CD4-positive, alpha-beta T cell treated with Interferon gamma for 1 hour (primary cell): Measurements from ENCODE around the gene RIPK4.
"Not testable (repeated sequence)": the region's sequence is repeated elsewhere in the genome, so short reads cannot be mapped to it uniquely, and the experiment has no call there.

Source experiments
- DNase-seq: peaks from one replicate; pipeline ENCODE4 v3.0.0-alpha.2; 2020

RIPK4 gene

DNA sequence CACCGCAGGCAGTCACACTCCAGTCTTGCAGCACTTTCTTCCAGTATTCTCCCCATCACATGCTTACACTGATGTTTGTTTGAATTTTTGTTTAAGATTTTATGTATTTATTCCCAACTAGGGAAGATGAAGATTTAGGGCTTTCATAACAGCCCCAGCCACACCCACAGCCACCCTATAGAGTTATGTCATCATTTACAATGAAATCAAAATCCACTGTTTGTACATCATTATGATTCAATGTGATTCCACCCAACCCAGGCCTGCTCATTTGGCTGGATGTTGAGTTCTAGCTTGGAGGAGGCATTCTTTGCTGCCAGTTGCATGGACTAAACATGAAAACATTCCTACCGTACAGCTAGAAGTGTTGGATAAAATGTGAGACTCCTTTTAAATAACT is 35.8 kb downstream of the RIPK4 start:
- DNase-seq = no peak

DNA sequence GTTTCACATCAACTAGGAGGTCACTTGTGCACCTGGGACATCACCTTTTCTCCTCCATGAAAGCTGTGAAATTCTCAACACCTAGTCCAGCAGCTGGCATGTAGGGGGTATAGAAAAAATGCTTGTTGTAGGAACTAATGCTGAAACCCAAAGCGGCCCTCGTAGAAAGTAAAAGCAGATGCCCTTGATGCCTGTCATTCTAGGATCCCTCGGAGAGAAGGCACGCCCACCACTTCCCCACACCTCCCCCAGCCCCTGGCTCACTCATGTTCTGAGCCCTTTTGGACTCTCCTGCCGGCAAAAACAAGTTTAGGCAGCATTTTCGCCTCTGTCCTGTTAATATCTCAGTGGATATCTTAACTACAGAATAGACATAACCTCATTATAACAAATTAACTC is 36.5 kb downstream of the RIPK4 start:
- no peak for DNase-seq

DNA sequence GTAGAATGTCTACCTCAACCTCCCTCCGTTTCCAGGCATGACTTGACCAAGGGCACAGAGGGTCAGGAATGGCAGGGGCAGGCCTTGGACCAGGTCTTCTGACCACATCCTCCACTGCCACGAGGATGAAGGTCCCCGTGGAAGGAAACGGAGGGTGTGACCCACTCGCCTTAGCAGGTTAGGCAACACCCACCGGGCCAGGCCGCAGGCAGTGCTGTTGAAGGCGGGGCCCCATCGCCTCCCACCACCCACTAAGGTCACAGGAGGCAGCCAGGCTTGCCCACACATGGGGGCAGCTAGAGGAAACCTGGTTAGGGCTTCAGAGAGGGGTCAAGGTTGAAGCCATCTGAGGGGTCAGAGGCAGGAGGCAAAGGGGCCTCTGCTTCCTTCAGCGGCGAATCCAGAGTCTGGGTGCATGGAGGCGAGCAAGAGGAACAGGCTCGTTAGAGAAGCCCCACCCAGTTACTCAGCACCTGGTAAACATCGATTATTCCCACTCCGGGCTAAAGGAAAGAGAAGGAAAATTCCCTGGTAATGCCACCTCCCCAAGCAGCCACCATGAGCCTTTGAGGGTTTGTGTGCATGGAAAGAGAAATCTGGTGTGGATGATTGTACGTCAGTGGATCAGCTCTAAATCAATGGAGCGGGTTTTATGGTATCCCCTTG is 37.0 kb downstream of the RIPK4 start:
- no peak for DNase-seq

DNA sequence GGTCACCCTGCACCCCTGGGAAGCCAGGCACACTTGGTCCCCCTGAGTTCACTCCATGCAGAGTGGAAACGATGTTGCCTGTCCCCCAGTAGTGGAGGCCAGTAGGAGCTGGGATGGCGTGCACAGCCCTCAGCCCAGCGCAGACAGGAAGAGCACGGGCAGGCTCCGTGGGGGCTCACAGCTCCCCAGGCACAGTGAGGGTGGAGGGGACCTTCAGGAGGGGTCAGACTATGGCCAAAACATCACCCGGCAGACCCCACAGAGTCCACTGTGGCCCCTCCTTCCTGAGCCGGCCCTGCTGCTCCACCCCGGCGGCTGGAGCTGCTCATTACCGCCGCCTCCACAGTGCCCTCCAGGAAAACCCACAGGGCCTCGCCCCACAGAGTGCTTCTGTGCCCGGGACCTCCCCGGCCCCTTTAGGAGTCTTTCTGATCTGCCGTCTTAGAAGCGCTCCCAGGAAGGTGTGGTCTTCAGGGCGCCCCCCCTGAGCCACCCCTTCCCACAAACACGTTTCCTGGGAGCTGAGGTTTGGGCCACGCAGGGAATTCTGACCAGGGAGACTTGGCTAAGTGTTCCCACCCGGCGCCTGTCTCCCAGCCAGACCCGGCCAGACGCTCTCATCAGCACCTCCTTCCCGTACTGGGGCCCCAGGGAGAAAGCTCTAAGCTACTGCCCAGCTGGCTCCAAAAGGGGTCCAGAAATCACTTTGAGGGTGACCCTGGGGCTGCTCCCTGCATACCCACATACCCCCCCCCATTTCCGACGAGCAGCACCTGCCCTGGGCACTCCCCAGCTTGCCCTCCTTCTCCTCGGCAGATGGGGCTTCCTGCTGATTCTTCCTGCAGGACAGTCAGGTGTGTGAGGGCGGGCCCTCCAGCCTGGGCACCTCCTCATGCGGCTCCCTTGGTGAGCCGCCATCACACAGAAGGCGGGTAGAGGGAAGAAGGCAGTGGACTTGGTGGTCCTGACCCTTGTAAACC is 38.8 kb downstream of the RIPK4 start:
- no peak for DNase-seq

DNA sequence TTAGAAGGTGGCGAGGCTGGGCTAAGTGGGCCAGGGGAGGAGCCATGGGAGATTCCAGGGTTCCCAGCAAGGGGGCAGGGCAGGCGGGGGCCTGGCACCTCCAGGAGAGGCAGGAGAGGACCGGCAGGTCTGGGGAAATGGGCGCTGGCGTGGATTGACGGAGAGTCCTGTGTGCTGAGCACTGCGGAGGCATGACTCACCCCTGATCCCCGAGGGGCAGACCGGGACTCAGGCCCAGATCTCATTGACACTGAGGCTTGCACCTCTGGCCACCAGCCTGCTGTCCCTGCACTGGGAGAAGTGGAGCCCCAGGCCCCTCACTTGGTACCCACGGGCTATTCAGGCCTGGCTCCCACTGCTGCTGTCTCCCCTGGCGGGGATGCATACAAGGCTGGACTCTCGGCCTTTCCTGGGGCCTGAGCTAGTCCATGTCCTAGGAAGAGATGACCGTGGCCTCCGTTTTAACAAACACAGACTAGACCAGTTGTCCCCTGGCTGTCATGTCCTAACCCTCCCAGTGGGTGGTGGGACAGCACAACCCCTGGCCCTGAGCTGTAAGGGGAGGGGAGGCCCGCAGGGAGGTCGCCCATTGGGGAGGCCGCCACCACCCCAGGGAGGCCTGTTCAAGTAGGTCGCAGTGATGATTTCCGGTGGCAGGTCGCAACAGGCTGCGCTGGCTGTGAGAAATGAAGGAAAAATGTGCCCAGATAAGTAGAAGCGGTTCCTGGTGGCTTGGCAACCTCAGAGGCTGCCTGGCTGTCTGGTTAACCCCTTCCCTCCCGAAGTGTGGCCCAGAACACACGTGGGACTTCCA is 39.7 kb downstream of the RIPK4 start:
- no peak for DNase-seq

DNA sequence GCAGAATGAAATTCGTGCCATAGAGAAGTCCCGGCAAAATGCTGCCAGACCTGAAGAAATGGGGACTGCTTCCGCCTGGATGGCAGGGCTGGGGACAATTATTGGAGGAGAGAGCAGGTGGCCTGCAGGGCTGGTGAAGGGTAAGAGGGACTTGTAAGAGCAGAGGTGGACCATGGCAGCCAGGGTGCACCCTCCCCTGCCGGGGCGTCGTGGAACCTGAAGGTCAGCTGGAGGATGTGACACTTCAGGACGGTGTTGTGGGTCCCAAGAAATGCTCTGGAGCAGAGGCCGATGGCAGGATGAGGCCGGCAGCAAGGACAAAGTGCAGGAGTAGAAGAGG is 40.3 kb downstream of the RIPK4 start:
- DNase-seq = no peak

GRCh38 chr21:41726058-41726558 is 40.7 kb downstream of the RIPK4 start:
- DNase-seq = no peak

GRCh38 chr21:41725421-41726031 is 41.3 kb downstream of the RIPK4 start:
- DNase-seq = no peak

GRCh38 chr21:41723835-41724234 is 43.0 kb downstream of the RIPK4 start:
- not testable (repeated sequence) for DNase-seq

GRCh38 chr21:41722052-41723018 is 44.5 kb downstream of the RIPK4 start:
- no peak for DNase-seq

GRCh38 chr21:41720250-41720649 is 46.6 kb downstream of the RIPK4 start:
- DNase-seq = no peak

DNA sequence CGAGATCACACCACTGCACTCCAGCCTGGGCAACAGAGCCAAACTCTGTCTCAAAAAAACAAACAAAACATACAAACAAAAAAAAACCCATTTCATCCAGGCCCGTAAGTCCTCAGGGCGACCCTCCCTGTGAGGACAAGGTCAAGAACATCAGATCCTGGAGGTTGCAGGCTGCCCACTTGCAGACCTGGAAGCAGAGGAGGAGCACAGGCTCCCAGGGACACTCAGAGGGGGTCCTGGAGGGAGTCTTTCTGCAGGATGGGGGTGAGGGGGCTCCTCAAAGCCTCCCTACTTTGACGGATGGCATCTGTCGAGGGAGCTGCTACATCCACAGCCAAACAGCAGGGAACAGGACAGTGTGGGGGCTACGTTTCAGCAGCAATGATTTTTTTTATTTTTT is 47.2 kb downstream of the RIPK4 start:
- DNase-seq = no peak

DNA sequence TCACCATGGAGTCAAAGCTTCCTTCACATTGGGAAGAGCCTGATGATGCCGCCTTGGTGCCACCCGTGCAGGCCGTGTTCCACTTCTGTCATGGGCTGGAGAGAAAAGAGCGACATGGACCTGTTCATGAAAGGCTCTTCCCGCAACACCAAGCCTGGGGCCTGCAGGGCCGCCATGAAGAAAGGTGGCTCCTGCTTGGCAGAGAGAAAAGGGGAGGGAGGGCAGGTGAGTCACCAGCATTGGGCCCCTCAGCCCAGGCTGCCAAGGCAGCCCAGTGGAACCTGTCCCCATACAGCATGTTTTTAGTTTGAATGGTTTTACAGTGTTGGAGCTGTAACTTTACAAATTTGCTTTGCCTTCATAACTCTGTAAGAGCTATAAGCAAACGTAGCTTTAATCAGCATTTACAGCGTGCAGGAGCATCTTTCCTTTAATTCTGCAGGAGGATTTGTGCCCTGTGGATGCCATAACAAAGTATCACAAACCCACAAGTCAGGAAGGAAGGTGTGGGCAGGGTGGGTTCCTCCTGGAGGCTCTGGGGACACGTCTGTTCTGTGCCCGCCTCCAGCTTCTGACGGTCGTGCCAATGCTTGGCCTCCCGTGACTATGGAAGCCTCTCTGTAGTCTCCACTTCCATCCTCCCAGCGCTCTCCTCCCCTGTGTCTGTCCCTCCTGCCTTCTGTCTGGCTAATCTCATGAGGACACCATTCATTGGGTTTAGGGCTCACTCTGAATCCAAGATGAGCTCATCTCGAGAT is 49.1 kb downstream of the RIPK4 start:
- DNase-seq = no peak

GRCh38 chr21:41716751-41717150 is 50.1 kb downstream of the RIPK4 start:
- DNase-seq = no peak

GRCh38 chr21:41715649-41716281 is 51.1 kb downstream of the RIPK4 start:
- DNase-seq = no peak

GRCh38 chr21:41714299-41714865 is 52.5 kb downstream of the RIPK4 start:
- DNase-seq = not testable (repeated sequence)

- DNase-seq = no peak
These were observed 53.2 kb downstream of the RIPK4 start for GRCh38 chr21:41713495-41714281.

GRCh38 chr21:41712730-41713129 is 54.1 kb downstream of the RIPK4 start:
- no peak for DNase-seq

DNA sequence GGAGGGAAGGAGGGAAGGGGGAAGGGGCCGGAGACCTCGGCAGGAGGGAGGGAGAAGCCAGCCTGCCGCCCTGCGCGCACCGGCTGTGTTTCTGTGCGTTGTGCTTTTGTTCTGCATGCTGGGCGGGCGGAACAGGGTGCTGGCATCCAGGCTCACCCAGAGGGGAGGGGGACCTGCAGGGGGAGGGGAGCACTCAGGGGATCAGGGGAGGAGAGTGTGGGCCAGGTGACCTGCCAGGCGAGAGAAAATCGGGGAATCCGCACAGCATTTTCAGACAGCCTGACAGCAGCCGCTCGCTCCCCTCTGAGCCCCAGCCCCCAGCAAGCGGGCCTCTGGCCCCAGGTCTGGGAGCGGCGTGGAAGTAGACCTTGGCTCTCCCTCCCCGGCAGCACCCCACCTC is 54.7 kb downstream of the RIPK4 start:
- no peak for DNase-seq
